ENCODE data around the gene CBFA2T3.

CBFA2T3 gene

DNA sequence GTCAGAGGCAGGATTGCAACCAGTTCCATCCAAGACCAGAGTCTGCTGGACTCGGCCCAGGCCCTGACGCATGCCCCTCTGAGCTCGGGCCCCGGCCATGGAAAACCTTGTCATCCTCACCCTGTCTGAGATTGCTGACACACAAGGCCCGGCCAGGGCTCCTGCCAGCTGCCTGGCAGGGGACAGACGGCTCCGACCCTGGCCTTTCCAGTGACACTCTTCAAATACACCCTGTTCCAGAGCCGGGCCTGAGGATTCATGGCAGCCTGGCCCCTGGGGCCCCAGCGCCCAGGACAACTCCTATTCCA is 107.4 kb downstream of the CBFA2T3 start:
- no peak overlapping the region for H3K27ac ChIP-seq (replicated peaks)
- peaks cover 3% of the 10 kb centered on the region for H3K27me3 ChIP-seq (ENCODE audit: insufficient read depth, poor library complexity, severe bottlenecking)
- no peak for DNase-seq (ENCODE audit: low read depth in 1 of 2, low spot score in 1 of 2)
- H3K4me3 ChIP-seq (replicated peaks; ENCODE audit: insufficient read depth, low read length): no peak overlapping the region
- TF ChIP-seq GABPA (IDR thresholded peaks at IDR 0.05; ENCODE audit: low read depth) (no peak), POLR2AphosphoS5 (IDR thresholded peaks at IDR 0.05; ENCODE audit: low read depth) (no peak), SPI1 (IDR thresholded peaks at IDR 0.05; ENCODE audit: borderline replicate concordance, low read depth) (no peak), REST (IDR thresholded peaks at IDR 0.05; ENCODE audit: insufficient replicate concordance, low read depth) (no peak)
- TF ChIP-seq, protein P1, sequence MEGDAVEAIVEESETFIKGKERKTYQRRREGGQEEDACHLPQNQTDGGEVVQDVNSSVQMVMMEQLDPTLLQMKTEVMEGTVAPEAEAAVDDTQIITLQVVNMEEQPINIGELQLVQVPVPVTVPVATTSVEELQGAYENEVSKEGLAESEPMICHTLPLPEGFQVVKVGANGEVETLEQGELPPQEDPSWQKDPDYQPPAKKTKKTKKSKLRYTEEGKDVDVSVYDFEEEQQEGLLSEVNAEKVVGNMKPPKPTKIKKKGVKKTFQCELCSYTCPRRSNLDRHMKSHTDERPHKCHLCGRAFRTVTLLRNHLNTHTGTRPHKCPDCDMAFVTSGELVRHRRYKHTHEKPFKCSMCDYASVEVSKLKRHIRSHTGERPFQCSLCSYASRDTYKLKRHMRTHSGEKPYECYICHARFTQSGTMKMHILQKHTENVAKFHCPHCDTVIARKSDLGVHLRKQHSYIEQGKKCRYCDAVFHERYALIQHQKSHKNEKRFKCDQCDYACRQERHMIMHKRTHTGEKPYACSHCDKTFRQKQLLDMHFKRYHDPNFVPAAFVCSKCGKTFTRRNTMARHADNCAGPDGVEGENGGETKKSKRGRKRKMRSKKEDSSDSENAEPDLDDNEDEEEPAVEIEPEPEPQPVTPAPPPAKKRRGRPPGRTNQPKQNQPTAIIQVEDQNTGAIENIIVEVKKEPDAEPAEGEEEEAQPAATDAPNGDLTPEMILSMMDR (IDR thresholded peaks at IDR 0.05; ENCODE audit: insufficient read depth, low read length): no peak

DNA sequence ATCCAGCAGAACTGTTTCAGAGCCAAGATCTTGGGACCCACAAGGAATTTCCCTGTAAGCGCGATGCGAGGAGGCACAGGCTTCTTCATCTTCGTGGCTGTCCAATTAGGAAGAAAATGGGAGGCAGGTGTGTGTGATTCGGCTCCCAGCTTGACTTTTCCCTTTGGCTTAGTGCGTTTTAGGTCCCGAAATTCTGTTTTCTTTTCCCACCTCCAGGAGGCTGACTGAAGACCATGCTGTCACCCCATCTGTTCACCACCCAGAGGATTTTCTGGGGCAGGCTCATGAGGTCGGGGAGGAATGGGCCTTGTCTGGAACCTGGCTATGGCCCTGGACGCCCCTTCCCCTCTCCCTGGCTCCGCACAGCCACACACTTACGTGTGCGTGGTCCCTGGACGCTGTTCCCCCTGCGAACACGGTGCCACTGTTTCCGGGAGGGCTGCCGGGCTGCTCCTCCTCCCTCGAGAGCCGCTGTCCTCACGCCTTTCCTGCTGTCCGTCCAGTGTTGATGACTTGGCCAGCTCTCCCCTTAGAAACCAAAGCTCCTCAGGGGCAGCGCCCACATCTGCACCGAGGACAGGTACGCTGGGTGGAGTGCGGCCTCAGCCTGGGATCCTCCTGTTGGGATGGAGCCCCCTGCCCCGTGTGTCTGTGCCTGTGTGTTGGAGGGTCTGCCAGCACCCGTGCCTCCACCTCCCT is 107.9 kb downstream of the CBFA2T3 start:
- Histone ChIP-seq H3K4me3 (replicated peaks; ENCODE audit: insufficient read depth, low read length) (no peak overlapping the region), H3K27ac (replicated peaks) (no peak overlapping the region), H3K27me3 (ENCODE audit: insufficient read depth, poor library complexity, severe bottlenecking) (peaks cover 3% of the 10 kb centered on the region)
- no peak for DNase-seq (ENCODE audit: low read depth in 1 of 2, low spot score in 1 of 2)
- TF ChIP-seq POLR2AphosphoS5 (IDR thresholded peaks at IDR 0.05; ENCODE audit: low read depth) (no peak), REST (IDR thresholded peaks at IDR 0.05; ENCODE audit: insufficient replicate concordance, low read depth) (no peak), SPI1 (IDR thresholded peaks at IDR 0.05; ENCODE audit: borderline replicate concordance, low read depth) (no peak), GABPA (IDR thresholded peaks at IDR 0.05; ENCODE audit: low read depth) (no peak)
- TF ChIP-seq, protein P1 (IDR thresholded peaks at IDR 0.05; ENCODE audit: insufficient read depth, low read length): no peak

DNA sequence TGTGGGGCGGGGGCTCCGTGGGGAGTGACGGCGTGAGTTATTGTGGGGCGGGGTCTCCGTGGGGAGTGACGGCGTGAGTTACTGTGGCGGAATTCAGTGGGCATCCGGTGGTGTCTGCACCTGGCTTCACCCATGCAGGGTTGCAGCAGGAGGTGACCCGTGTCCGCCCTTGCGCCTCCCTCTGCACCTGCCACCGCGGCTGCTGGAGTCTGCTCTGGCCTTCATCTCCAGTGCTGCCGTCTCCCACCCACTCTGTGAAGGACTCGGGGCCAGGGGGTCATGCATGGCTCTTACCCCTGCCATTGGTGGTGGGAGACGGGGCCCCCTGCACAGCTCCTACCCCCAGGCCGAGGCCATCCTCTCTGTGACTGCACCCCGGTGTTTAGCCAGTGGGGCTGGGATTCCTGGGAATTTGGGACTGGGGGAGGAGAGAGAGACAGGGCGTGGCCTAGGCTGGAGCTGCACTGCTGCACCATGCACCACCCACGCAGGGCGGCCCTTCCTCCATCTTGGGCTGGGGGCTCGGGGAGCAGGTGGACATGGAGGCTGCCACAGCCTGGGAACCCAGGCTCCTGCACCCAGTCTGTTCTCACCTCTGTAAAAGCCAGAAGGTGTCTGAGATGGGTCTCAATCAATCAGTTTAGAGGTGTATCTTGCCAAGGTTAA is 109.3 kb downstream of the CBFA2T3 start:
- Histone ChIP-seq H3K27ac (replicated peaks) (no peak overlapping the region), H3K4me3 (replicated peaks; ENCODE audit: insufficient read depth, low read length) (no peak overlapping the region), H3K27me3 (ENCODE audit: insufficient read depth, poor library complexity, severe bottlenecking) (peaks cover 3% of the 10 kb centered on the region)
- DNase-seq (ENCODE audit: low read depth in 1 of 2, low spot score in 1 of 2): no peak
- TF ChIP-seq REST (IDR thresholded peaks at IDR 0.05; ENCODE audit: insufficient replicate concordance, low read depth) (no peak), SPI1 (IDR thresholded peaks at IDR 0.05; ENCODE audit: borderline replicate concordance, low read depth) (no peak), GABPA (IDR thresholded peaks at IDR 0.05; ENCODE audit: low read depth) (no peak), POLR2AphosphoS5 (IDR thresholded peaks at IDR 0.05; ENCODE audit: low read depth) (no peak)
- TF ChIP-seq, protein P1 (IDR thresholded peaks at IDR 0.05; ENCODE audit: insufficient read depth, low read length): no peak

Measured in HL-60 (cell line).